ENCODE data around the gene IQGAP2.

- TF ChIP-seq POLR2A (IDR thresholded peaks at IDR 0.05; ENCODE audit: low read length) (no peak), GATA1 (IDR thresholded peaks at IDR 0.05; ENCODE audit: low read depth, low read length) (no peak)
Observed at GRCh38 chr5:76695346-76695745, 292.3 kb downstream of the IQGAP2 start.

Measured in erythroblast (primary cell).